ENCODE results near the gene AAGAB. TPM values are rescaled to one million over a fixed set of nuclear protein-coding genes. Genes with fewer than 3 reads are reported as not detected.

AAGAB gene
- total RNA-seq, 3 donors from 2014 or later (not counting 1 experiment from before 2014, with no cell fraction given), result 41.1 to 44.3 (median 42.5) TPM

GRCh38 chr15:67232591-67232990 is 21.9 kb downstream of the AAGAB start:
- intact Hi-C loops (cut with micrococcal nuclease), result no loop called here
- Mint-ChIP-seq H3K27me3 (ENCODE audit: low read depth in 2 of 2) (no peaks in the 10 kb centered on the region), H3K9me3 (no peaks in the 10 kb centered on the region), H3K27ac (no peak overlapping the region), H3K4me1 (peaks cover 11 to 20% of the 10 kb centered on the region in 2 donors), H3K4me3 (no peak overlapping the region), H3K36me3 (peaks cover 48% of the 10 kb centered on the region)
- peaks cover 50% of the 10 kb centered on the region for H3K36me3 ChIP-seq (ENCODE audit: control insufficient read depth, insufficient read depth, low read length)
- H3K9me3 ChIP-seq (ENCODE audit: control insufficient read depth, insufficient read depth, low read length), result no peaks in the 10 kb centered on the region
- H3K27ac ChIP-seq (ENCODE audit: low read length), result no peak overlapping the region
- ATAC-seq, result no peak
- TF ChIP-seq CTCF (IDR thresholded peaks at IDR 0.05), result no peak
- 100% methylated on average over 2 of the region's 3 CpGs for WGBS (ENCODE audit: insufficient coverage)
- no peak for DNase-seq
- H3K4me1 ChIP-seq (ENCODE audit: control insufficient read depth, insufficient read depth, low read length), result no peaks in the 10 kb centered on the region
- no peaks in the 10 kb centered on the region for H3K27me3 ChIP-seq (ENCODE audit: control insufficient read depth, insufficient read depth, low read length)
- no peak overlapping the region for H3K4me3 ChIP-seq (ENCODE audit: low read length)

GRCh38 chr15:67230504-67230903 is 24.0 kb downstream of the AAGAB start:
- Histone ChIP-seq H3K4me1 (ENCODE audit: control insufficient read depth, insufficient read depth, low read length) (no peaks in the 10 kb centered on the region), H3K27me3 (ENCODE audit: control insufficient read depth, insufficient read depth, low read length) (no peaks in the 10 kb centered on the region), H3K4me3 (ENCODE audit: low read length) (no peak overlapping the region), H3K36me3 (ENCODE audit: control insufficient read depth, insufficient read depth, low read length) (peaks cover 51% of the 10 kb centered on the region), H3K9me3 (ENCODE audit: control insufficient read depth, insufficient read depth, low read length) (no peaks in the 10 kb centered on the region), H3K27ac (ENCODE audit: low read length) (no peak overlapping the region)
- ATAC-seq (no peak), DNase-seq (no peak)
- TF ChIP-seq CTCF (IDR thresholded peaks at IDR 0.05), result no peak
- intact Hi-C loops (cut with micrococcal nuclease), result no loop called here
- H3K36me3 Mint-ChIP-seq, result peaks cover 48% of the 10 kb centered on the region
- no peaks in the 10 kb centered on the region for H3K27me3 Mint-ChIP-seq (ENCODE audit: low read depth in 2 of 2)
- no peaks in the 10 kb centered on the region for H3K9me3 Mint-ChIP-seq
- 98% methylated on average over 2 of the region's 2 CpGs for WGBS (ENCODE audit: insufficient coverage)
- H3K4me1 Mint-ChIP-seq, result peaks cover 8 to 11% of the 10 kb centered on the region in 2 donors
- no peak overlapping the region for H3K4me3 Mint-ChIP-seq
- no peak overlapping the region for H3K27ac Mint-ChIP-seq

GRCh38 chr15:67228286-67228685 is 26.2 kb downstream of the AAGAB start:
- Histone ChIP-seq H3K9me3 (ENCODE audit: control insufficient read depth, insufficient read depth, low read length) (no peaks in the 10 kb centered on the region), H3K27ac (ENCODE audit: low read length) (no peak overlapping the region), H3K4me3 (ENCODE audit: low read length) (no peak overlapping the region), H3K4me1 (ENCODE audit: control insufficient read depth, insufficient read depth, low read length) (no peaks in the 10 kb centered on the region), H3K27me3 (ENCODE audit: control insufficient read depth, insufficient read depth, low read length) (no peaks in the 10 kb centered on the region), H3K36me3 (ENCODE audit: control insufficient read depth, insufficient read depth, low read length) (peaks cover 35% of the 10 kb centered on the region)
- Mint-ChIP-seq H3K4me3 (no peak overlapping the region), H3K36me3 (peaks cover 34% of the 10 kb centered on the region), H3K27ac (no peak overlapping the region), H3K27me3 (ENCODE audit: low read depth in 2 of 2) (no peaks in the 10 kb centered on the region), H3K9me3 (no peaks in the 10 kb centered on the region), H3K4me1 (peaks cover 8 to 11% of the 10 kb centered on the region in 2 donors)
- intact Hi-C loops (cut with micrococcal nuclease), result no loop called here
- ATAC-seq, result no peak
- no peak for DNase-seq
- no peak for TF ChIP-seq CTCF (IDR thresholded peaks at IDR 0.05)
- WGBS (ENCODE audit: insufficient coverage), result no CpG with 5 or more reads among the region's 1 CpG

- no CpG with 5 or more reads among the region's 1 CpG for WGBS (ENCODE audit: insufficient coverage)
- peaks cover 30% of the 10 kb centered on the region for H3K36me3 Mint-ChIP-seq
- Histone ChIP-seq H3K27ac (ENCODE audit: low read length) (no peak overlapping the region), H3K36me3 (ENCODE audit: control insufficient read depth, insufficient read depth, low read length) (peaks cover 31% of the 10 kb centered on the region), H3K4me1 (ENCODE audit: control insufficient read depth, insufficient read depth, low read length) (no peaks in the 10 kb centered on the region), H3K27me3 (ENCODE audit: control insufficient read depth, insufficient read depth, low read length) (no peaks in the 10 kb centered on the region), H3K4me3 (ENCODE audit: low read length) (no peak overlapping the region), H3K9me3 (ENCODE audit: control insufficient read depth, insufficient read depth, low read length) (no peaks in the 10 kb centered on the region)
- TF ChIP-seq CTCF (IDR thresholded peaks at IDR 0.05), result no peak
- no peaks in the 10 kb centered on the region for H3K9me3 Mint-ChIP-seq
- H3K4me1 Mint-ChIP-seq, result peaks cover 8 to 11% of the 10 kb centered on the region in 2 donors
- intact Hi-C loops (cut with micrococcal nuclease), result no loop called here
- no peak for DNase-seq
- ATAC-seq, result no peak
- H3K27ac Mint-ChIP-seq, result no peak overlapping the region
- no peak overlapping the region for H3K4me3 Mint-ChIP-seq
- no peaks in the 10 kb centered on the region for H3K27me3 Mint-ChIP-seq (ENCODE audit: low read depth in 2 of 2)
Measured at GRCh38 chr15:67227846-67228245, 26.6 kb downstream of the AAGAB start.

Measured in natural killer cell (primary cell).